Stimulated activated naive CD4-positive, alpha-beta T cell treated with Interleukin-2 at 50 U/mL for 16 hours (primary cell): ENCODE results near the gene DCST2.

Source experiments
- DNase-seq: peaks from one replicate; lab custom pipeline; 2025; lab: John Stamatoyannopoulos, UW

The DCST2 gene

DNA sequence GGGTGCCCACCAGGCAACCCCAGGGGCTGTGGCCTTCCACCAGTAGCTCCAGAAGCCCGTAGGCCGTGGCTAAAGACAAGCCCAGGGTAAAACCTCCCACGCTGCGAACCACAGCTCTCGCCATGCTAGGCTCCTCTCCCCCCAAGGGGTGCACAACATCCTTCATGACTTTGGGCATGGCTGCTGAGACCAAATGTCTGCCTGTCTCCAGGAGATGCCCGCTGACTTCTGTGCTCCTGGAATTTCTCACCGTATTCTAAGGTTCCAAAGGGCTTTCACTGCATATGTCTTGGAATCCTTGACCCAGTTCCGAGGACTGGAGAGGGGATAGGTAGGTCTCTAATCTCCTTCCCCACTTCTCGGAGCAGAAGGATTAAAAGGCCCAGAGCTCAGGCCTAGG, at the start of gene DCST2, which contains the start of gene DCST1:
TSS of gene DCST2 (minus strand) at position 258 of the 400 bp plus-strand sequence. CDS start at position 178, 80 bp downstream.
TSS of gene DCST1 (plus strand) at position 301 of the 400 bp plus-strand sequence. CDS start 213 bp downstream, outside the sequence.
- no peak for DNase-seq

DNA sequence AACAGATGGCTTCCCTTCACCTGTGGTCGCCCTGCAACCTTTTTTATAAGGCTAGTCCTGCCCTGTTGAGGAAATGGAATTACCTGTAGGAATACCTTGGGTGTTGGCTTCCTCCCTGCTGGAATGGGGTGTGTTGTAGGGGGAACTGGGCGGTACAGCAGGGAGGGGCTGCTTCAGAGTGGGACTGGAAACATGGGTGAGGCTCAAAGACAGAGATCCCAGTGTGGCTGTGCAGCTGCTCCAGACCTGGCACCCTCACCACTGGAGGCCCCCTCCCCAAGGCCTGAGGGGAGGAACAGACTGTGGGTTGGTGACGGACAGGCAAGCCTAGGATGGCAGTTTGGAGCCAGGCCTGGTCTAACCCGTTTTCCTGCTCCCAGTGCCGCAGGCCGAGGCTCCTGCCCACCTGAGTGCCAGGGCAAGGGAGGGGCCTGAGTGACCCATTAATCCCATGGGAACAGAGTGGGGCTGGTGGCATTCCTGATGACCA, 49.5 kb upstream of the DCST2 start:
- no peak for DNase-seq

- peak; percentile 2 for DNase-seq
Measured at GRCh38 chr1:155082301-155083051, 48.9 kb upstream of the DCST2 start.

- peak; percentile 35 for DNase-seq
Measured at GRCh38 chr1:155081472-155082300, 48.1 kb upstream of the DCST2 start.

DNA sequence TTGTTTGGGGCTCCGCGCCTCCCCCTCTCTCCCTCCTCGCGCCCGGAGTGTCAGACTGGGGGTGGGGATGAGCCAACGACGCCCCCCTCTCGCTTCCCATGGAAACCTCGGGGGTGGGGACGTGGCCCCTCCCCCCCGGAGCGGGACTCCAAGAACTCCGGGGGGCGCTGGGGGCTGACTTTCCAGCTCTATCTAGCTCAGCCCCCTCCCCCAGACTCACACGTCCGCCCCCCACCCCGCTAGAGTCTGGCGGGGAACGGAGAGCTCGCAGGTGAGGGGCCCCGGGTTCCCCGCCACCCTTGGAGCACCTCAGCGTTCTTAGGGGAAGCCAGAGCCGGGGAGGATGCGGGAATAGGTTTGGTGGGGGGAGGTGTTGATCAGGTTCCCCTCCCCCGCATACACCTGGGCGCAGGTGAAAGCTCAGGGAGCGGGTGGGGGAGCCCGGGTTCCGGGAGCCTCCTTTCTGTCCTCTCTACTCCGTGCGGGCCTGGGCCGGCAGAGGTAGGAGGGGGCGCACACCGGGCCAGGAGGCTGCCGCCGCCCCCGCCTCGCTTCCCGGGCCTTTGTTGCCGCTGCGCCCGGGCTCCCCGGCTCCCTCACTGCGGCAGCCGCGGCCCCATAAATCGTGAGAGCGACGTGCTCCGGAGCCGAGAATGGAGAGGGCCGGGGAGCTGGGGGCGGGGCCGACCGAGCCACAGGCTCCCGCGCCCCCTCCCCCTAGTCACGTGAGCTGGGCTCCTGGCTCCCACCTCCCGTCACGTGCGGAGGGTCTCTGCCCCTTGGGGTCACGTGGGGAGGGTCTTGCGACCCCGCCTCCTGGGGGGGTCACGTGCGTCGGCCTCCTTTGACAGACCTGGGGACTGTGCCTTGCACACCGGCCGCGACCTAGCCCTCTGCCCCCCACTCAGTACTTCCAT, 47.0 kb upstream of the DCST2 start:
- peak; percentile 26 for DNase-seq

DNA sequence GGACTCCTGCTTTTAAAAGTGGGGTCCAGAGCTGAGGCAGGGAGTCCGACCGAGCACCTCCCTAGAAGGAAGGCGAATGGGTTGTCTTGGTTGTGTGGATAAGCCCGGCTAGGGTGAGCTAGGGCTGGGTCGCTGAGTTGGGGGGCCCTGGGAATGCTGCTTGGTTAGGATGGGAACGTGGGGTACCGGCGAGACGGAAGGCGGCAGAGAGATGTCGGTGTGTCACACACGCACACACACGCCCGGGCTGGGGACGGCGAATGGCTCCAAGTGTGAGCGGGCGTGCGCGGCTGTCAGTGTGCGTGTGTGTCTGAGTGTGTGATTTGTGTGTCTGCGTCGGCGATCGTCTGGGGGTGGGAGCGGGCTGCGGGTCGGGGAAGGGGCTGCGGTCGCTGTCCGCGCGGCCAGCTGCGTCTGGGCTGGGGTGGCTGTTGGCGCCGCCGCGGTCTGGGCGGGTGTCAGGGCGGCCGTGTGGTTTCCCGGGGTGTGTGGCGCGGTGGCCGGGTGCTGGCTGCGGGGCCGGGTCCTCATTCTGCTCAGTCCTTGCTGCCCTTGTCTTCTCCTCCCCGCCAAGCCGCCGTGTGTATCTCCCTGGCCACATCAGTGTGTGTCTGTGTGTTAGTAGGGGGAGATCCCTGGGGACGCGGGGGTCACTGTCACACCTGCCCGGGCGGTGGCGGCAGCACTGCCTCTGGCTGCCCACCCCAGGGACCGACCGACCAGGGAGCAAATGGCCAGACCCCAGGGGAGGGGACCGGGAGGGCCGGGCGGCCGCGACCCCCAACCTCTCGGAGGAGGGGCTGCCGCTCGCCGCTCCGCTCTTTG, 46.1 kb upstream of the DCST2 start:
- no peak for DNase-seq

- no peak for DNase-seq
Measured at GRCh38 chr1:155079210-155079486, 45.6 kb upstream of the DCST2 start.

GRCh38 chr1:155078469-155079209, 45.1 kb upstream of the DCST2 start, which contains the start of gene EFNA3:
EFNA3 (plus strand) TSS chr1:155078837; CDS start chr1:155078942, 105 bp downstream.
- DNase-seq: peak; percentile 49

- DNase-seq: no peak
Measured at GRCh38 chr1:155077758-155078445, 44.3 kb upstream of the DCST2 start.

DNA sequence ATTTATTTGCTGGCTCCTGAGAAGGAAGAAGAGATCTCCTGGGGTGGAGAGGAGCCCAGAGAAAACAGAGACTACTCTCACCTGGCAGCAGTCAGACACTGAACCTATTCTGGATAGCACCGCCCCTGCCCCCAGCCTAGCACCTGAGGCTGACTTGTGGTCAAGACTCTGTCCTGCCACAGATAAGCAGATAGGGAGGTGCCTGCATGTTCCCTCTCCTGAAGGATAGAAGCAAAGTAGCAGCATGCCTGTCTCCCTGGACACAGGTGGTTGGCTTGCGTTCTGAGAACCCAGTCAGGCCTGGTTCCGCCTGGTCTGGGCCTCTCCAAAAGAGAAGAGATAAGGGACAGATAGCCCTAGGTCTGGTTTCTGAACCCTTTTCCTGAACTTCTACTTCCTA, 43.8 kb upstream of the DCST2 start:
- no peak for DNase-seq

DNA sequence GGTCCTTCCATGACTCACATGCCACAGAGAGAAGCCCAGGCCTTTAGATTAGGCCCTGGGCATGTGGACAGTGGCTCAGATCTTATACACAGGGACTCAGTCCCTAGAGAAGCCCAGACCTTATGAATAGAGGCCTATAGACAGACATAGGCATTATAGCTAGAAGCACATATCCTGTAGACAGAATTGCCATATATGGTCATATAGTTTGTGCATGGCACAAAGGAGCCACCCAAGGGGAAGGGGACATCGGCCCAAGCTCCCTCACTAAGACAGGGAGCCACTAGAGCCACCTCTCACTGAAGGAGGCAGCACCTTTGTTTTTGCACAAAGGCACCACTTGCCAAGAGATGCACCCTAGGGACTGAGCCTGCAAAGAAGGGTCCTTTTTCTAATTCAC, 42.8 kb upstream of the DCST2 start:
- DNase-seq: no peak

DNA sequence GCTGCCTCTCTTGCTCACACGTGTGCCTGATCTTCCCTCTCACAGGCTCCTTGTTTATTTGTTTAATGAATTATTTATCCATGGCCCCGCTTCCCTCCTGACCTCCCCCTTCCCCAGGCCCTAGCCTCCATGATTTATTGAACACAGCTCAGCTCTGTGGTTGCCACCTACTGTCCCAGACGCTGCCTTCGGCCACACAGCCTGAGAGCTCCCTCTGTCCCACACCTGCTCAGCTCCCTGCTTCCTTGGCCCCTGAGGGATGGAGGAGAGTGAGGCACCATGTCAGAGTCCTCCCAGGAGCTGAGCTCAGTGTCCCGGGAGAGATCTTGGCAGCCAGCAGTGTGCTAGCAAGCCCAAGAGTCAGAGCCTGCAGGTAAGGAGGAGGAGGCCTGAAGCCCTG, 42.0 kb upstream of the DCST2 start:
- no peak for DNase-seq

DNA sequence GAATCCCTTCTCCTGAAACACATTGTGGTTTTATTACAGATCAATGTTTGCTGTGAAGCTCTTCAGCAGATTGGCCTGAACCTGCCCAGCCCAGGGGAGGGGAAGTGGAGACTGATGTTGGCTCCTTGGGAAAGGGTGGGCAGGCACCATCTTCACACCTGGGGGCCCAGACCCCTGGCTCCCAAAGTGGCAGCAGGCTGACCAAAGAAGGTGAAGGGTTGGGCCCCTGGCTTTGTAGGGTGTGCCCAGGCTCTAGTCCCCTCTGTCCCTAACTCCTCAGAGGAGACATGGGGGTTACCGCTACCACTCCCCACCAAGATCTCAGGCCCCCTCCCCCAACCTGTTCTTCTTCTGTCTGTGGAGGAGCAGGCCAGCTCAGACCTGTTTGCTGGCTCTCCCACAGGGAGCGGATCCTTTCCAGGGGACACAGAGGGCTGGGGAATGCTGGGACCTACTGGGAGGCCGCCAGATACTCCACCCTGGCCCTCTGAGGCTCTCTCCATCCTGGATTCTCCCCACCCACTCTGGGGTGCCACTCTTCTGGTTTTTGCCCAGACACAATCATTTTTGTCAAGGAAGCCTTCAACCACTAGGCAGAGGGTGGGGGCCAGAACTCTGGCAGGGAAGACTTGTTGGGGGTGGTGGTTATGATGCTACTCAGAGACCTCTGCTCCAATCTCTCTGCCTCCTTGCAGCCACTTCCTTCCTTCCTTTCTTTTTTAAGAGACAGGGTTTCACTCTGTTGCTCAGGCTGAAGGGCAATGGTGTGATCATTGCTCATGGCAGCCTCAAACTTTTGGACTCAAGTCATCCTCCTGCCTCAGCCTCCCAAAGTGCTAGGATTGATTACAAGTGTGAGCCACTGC, 40.0 kb upstream of the DCST2 start:
- DNase-seq: no peak

DNA sequence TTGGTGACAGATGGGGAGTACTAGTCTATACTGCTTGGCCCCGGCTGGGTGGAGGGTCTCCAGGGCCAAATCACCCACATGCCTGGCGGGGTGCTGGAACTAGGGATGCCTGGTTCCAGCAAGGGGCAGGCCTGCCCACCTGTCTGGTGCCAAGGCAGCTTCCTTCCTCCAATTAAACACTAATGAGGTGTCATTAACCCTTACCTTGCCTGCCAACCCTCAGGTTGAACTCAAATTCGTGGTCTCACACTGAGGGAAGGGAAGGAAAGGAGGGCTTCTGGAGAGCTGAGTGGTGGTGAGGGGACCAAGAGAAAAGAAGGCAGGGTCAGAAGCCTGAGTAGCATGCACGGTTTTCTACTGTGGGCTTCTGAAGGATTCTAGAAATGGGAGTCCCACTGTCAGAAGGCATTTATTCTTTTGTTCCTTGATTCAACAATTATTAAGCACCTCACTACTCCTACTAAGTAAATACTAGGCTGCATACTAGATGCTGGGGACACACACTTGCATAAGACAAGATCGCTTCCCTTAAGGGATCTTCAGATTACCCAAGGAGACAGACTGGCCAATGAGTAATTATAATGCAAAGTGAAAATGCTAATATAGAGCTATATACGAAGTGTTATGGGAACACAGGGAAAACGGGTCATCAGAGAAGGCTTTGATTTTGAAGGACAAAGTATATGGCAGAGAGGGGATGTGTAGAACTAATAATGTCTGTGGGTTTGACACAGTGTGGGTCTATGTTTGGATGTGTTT, 39.1 kb upstream of the DCST2 start:
- no peak for DNase-seq

DNA sequence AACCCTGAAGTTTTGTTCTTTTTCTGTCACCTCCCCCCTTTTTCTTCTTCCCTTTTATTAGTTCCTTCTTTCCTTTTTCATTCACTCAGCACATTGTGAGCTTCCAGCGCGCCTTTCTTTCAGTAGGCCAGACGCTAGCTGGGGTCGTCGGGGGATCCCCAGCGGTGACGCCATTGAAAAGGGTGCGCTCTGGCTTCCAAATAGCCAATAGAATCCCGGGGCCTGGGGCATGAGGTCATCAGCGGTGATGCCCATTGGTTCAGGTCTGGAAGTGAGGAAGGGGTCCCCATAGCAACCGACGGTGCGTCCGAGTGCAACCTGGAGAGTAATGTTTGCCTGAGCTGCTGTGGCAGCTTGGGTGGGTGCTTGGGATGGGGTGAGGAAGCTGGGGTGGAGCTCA, 38.1 kb upstream of the DCST2 start:
- DNase-seq: no peak

DNA sequence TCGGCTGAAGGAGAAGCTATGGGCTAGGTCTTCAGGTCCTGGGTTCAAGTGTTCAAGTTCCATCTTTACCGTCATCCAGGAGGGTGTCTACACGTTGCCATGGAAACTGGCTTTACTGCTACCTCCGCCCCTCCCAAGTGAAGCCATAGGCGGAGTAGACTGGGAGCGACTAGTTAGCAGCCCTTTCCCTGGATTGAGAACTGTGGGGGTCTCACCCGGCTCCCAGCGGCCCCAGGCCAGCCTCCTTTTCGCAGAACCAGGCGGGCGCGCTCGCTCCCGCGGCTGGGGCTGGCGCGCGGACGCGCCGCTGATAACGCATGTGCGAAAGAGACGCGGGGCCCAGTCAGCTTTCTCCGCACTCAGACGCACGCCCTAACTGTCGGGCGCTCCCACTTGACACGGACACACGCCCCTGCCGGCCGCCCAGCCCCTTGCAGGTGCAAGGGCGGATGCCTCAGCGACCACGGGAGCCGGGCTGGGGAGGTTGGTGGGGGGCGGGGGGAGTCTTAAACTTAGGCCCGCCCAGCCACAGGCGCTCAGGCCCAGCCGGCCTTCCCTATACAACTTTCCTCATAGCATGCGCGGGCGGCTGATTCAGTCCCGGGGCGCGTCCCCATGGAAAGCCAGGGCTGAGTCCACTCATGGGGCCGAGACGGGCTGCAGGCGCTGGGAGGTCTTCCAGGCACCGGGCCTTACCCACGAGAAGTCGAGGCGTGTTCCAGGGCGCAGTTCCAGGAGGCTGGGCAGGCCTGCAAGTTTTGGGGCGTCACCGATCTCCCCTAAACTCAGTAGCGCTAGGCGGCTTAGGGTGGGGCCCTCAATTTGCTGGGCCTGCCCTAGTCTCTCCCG, 37.4 kb upstream of the DCST2 start:
- DNase-seq: peak; percentile 74

GRCh38 chr1:155070158-155070621, 36.6 kb upstream of the DCST2 start:
- no peak for DNase-seq
